Measurements from ENCODE around the gene STK38. TPM values are rescaled to one million over a fixed set of nuclear protein-coding genes. Genes with fewer than 3 reads are reported as not detected.

The STK38 gene
- total RNA-seq, 2 experiments from 2014 or later = 29.4 to 42.5 TPM

GRCh38 chr6:36545767-36546307, 1.4 kb downstream of the STK38 start:
- peaks cover 53% of the 10 kb centered on the region for H3K4me1 ChIP-seq (ENCODE audit: insufficient read depth, low read length, poor library complexity, severe bottlenecking)
- CTCF ChIA-PET (ENCODE audit: unreplicated experiment) = no interaction called here
- H3K79me2 ChIP-seq (ENCODE audit: insufficient read depth, low read depth, low read length) = peaks cover 64% of the 10 kb centered on the region

DNA sequence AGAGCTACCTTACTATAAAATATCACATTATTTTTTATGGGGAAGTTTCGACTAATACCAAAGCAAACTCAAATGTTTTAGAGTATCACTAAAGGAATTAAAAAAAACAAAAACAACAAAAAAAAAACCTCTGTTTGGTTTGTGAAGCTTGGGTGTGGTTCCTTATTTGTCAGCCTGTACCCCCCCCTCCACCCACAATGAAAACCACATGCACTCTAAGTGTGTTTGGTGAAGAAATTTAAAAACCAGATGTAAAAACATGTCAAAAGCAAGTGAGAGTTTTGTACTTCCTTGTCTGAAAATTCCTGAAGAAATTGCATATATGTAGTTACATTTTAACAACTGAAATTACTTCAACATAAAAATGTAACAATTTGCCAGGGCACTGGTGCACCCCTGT, 3.1 kb downstream of the STK38 start:
- Histone ChIP-seq H3K4me3 (ENCODE audit: low read depth, low read length, poor library complexity, severe bottlenecking) (peak overlapping the region; percentile 84), H3K9me3 (ENCODE audit: low read length) (no peaks in the 10 kb centered on the region), H3K36me3 (ENCODE audit: insufficient read depth, low read length) (peaks cover 51% of the 10 kb centered on the region), H2AFZ (ENCODE audit: low read length) (no peak overlapping the region), H3K27ac (ENCODE audit: low read depth, low read length, poor library complexity, severe bottlenecking) (no peak overlapping the region), H3K9me2 (ENCODE audit: insufficient read depth, low read length) (no peaks in the 10 kb centered on the region), H3K79me2 (ENCODE audit: insufficient read depth, low read depth, low read length) (peaks cover 64% of the 10 kb centered on the region), H3K4me2 (ENCODE audit: low read length) (peak overlapping the region; percentile 90), H3K4me1 (ENCODE audit: insufficient read depth, low read length, poor library complexity, severe bottlenecking) (peaks cover 46% of the 10 kb centered on the region), H4K20me1 (ENCODE audit: insufficient read depth, low read length) (peaks cover 13% of the 10 kb centered on the region; the same call in 1 of the 2 replicates)
- no peak for TF ChIP-seq EZH2phosphoT487 (IDR thresholded peaks at IDR 0.05; ENCODE audit: borderline replicate concordance, low read depth, low read length)
- TF ChIP-seq CTCF (conservative IDR thresholded peaks at IDR 0.05; ENCODE audit: low read length) = no peak
- no peak for DNase-seq (ENCODE audit: low spot score)
- CTCF ChIA-PET (ENCODE audit: unreplicated experiment) = no interaction called here
- BruUV-seq (replicated peaks) = no TSS peak
- intact Hi-C loops (cut with micrococcal nuclease; ENCODE audit: unreplicated experiment) = no loop called here
- POLR2A ChIA-PET = interaction anchor here (0.8 to 1.3 kb wide), 8 partner anchors 10 to 54 kb away, joined by 3 to 6 read pairs (median 4); no protein-coding TSS in a partner anchor

More at GRCh38 chr6:36545767-36546307, 1.4 kb downstream of the STK38 start:
- Histone ChIP-seq H3K4me3 (ENCODE audit: low read depth, low read length, poor library complexity, severe bottlenecking) (peak overlapping the region; percentile 84), H2AFZ (ENCODE audit: low read length) (no peak overlapping the region; the same call in 1 of the 2 replicates), H3K4me2 (ENCODE audit: low read length) (peak overlapping the region; percentile 90), H3K9me2 (ENCODE audit: insufficient read depth, low read length) (no peaks in the 10 kb centered on the region), H3K36me3 (ENCODE audit: insufficient read depth, low read length) (peaks cover 36% of the 10 kb centered on the region), H3K9me3 (ENCODE audit: low read length) (no peaks in the 10 kb centered on the region), H4K20me1 (ENCODE audit: insufficient read depth, low read length) (peaks cover 13% of the 10 kb centered on the region; the same call in 1 of the 2 replicates), H3K27ac (ENCODE audit: low read depth, low read length, poor library complexity, severe bottlenecking) (peak overlapping the region; percentile 78)
- BruUV-seq (replicated peaks) = TSS peak; percentile 72
- intact Hi-C loops (cut with micrococcal nuclease; ENCODE audit: unreplicated experiment) = loop anchor here (1.0 kb wide), 1 partner anchor 103 kb away; no protein-coding TSS in a partner anchor
- POLR2A ChIA-PET = interaction anchor here (0.5 to 1.2 kb wide), 9 partner anchors 9 to 100 kb away, joined by 3 to 6 read pairs (median 3); no protein-coding TSS in a partner anchor
- no peak for TF ChIP-seq CTCF (conservative IDR thresholded peaks at IDR 0.05; ENCODE audit: low read length)
- TF ChIP-seq EZH2phosphoT487 (IDR thresholded peaks at IDR 0.05; ENCODE audit: borderline replicate concordance, low read depth, low read length) = no peak
- DNase-seq (ENCODE audit: low spot score) = no peak

GRCh38 chr6:36542041-36542440, 5.2 kb downstream of the STK38 start:
- no peak overlapping the region for H3K27ac ChIP-seq (ENCODE audit: low read depth, low read length, poor library complexity, severe bottlenecking)
- H3K4me3 ChIP-seq (ENCODE audit: low read depth, low read length, poor library complexity, severe bottlenecking) = no peak overlapping the region
- H3K79me2 ChIP-seq (ENCODE audit: insufficient read depth, low read depth, low read length) = peaks cover 67% of the 10 kb centered on the region
- no TSS peak for BruUV-seq (replicated peaks)
- POLR2A ChIA-PET = interaction anchor here (0.6 to 0.7 kb wide), 2 partner anchors 38 to 57 kb away, joined by 3 read pairs; no protein-coding TSS in a partner anchor
- no peaks in the 10 kb centered on the region for H3K9me3 ChIP-seq (ENCODE audit: low read length)
- peaks cover 73% of the 10 kb centered on the region for H3K36me3 ChIP-seq (ENCODE audit: insufficient read depth, low read length)
- CTCF ChIA-PET (ENCODE audit: unreplicated experiment) = interaction anchor here (0.5 kb wide), 1 partner anchor 86 kb away, joined by 3 read pairs; no protein-coding TSS in a partner anchor
- no peak for TF ChIP-seq CTCF (conservative IDR thresholded peaks at IDR 0.05; ENCODE audit: low read length)
- TF ChIP-seq EZH2phosphoT487 (IDR thresholded peaks at IDR 0.05; ENCODE audit: borderline replicate concordance, low read depth, low read length) = no peak
- H4K20me1 ChIP-seq (ENCODE audit: insufficient read depth, low read length) = peaks cover 13% of the 10 kb centered on the region; the same call in 1 of the 2 replicates
- H3K4me2 ChIP-seq (ENCODE audit: low read length) = no peak overlapping the region
- H3K4me1 ChIP-seq (ENCODE audit: insufficient read depth, low read length, poor library complexity, severe bottlenecking) = peaks cover 29% of the 10 kb centered on the region
- no peak for DNase-seq (ENCODE audit: low spot score)
- intact Hi-C loops (cut with micrococcal nuclease; ENCODE audit: unreplicated experiment) = no loop called here
- no peak overlapping the region for H2AFZ ChIP-seq (ENCODE audit: low read length)
- no peaks in the 10 kb centered on the region for H3K9me2 ChIP-seq (ENCODE audit: insufficient read depth, low read length)
